Duodenal mucosa (tissue), 2 donors: ENCODE data around the gene SLC37A1.

Experiments
- H3K27ac ChIP-seq: one replicate; pipeline ENCODE4 v1.7.0; 2013; ENCODE audit warnings: low read depth, low read length
- H3K27me3 ChIP-seq, 2 donors: one replicate each; pipeline ENCODE4 v1.7.0; 2013; ENCODE audit warnings: low read length in 2 of 2, control low read depth in 1 of 2; ENCODE audit not compliant: insufficient read depth in 2 of 2, control insufficient read depth in 1 of 2
- H3K36me3 ChIP-seq, 2 donors: one replicate each; pipeline ENCODE4 v1.7.0; 2013; ENCODE audit warnings: low read length in 2 of 2, control low read depth in 1 of 2; ENCODE audit not compliant: insufficient read depth in 2 of 2, control insufficient read depth in 1 of 2
- H3K4me1 ChIP-seq, 2 donors: one replicate each; pipeline ENCODE4 v1.7.0; 2013; ENCODE audit warnings: low read length in 2 of 2, control low read depth in 1 of 2; ENCODE audit not compliant: insufficient read depth in 2 of 2, control insufficient read depth in 1 of 2
- H3K4me3 ChIP-seq, 2 donors: one replicate each; pipeline ENCODE4 v1.7.0; 2013; ENCODE audit warnings: low read length in 2 of 2, low read depth in 1 of 2
- H3K9ac ChIP-seq, 2 donors: one replicate each; pipeline ENCODE4 v1.7.0; 2013; ENCODE audit warnings: low read length in 2 of 2, low read depth in 1 of 2
- H3K9me3 ChIP-seq, 2 donors: one replicate each; pipeline ENCODE4 v1.7.0; 2013; ENCODE audit warnings: low read length in 2 of 2, control low read depth in 1 of 2; ENCODE audit not compliant: control insufficient read depth in 1 of 2

SLC37A1 gene

DNA sequence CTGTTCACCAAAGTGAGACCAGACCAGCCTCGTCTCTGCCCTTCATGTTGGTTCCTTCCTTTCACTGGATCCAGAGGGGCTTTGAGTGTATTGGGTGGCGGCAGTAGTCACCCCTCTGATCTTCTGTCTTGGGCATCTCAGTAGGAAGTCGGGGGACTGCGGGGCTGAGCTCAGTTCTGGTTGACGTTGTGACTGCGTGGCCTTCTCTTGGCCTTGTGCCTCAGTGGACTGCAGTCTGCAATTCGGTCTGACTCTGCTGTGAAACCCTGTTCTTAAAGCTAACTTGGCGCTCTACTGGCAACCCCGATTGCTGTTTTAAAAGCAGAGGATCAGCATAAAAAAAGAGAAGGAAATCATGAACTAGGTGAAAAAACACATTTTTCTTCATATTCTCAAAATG, 56.7 kb downstream of the SLC37A1 start:
- Histone ChIP-seq H3K27me3 (no peaks in the 10 kb centered on the region), H3K9ac (no peak overlapping the region), H3K4me1 (no peaks in the 10 kb centered on the region), H3K27ac (no peak overlapping the region), H3K36me3 (peaks cover 59 to 99% of the 10 kb centered on the region in 2 donors), H3K4me3 (no peak overlapping the region), H3K9me3 (no peaks in the 10 kb centered on the region)

DNA sequence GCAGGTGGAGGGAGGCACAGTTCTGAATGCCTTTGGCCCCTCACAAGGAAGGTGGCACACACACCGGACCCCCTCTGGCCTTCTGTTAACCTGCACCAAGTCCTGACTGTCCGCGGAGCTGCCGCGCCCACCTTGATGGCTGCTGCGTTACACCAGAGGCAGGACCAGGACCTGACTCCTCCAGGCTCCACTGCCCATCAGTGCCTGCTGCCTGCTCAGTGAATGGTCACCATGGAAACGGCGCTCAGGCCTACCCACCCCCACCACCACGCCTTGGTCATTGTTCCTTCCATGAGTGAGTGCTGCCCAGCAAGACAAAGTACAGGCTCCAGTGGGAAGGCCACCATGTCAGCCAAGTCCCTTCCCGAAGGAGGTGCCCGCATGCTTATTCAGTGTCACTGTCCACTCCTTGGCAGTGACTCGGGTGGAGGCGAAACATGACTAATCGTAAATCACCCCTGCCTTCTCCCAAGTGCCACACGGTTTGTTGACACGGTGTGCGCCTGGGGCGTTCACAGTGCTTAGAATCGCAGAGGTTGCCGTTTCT, 57.3 kb downstream of the SLC37A1 start:
- Histone ChIP-seq H3K36me3 (peaks cover 60 to 99% of the 10 kb centered on the region in 2 donors), H3K9me3 (peaks cover 0 to 3% of the 10 kb centered on the region in 2 donors), H3K4me3 (no peak overlapping the region), H3K27ac (no peak overlapping the region), H3K27me3 (no peaks in the 10 kb centered on the region), H3K9ac (no peak overlapping the region), H3K4me1 (no peaks in the 10 kb centered on the region)

GRCh38 chr21:42571391-42572150, 57.9 kb downstream of the SLC37A1 start:
- Histone ChIP-seq H3K27ac (no peak overlapping the region), H3K9me3 (peaks cover 2 to 5% of the 10 kb centered on the region in 2 donors), H3K36me3 (peaks cover 53 to 99% of the 10 kb centered on the region in 2 donors), H3K4me3 (no peak overlapping the region), H3K9ac (no peak overlapping the region), H3K4me1 (no peaks in the 10 kb centered on the region), H3K27me3 (no peaks in the 10 kb centered on the region)

DNA sequence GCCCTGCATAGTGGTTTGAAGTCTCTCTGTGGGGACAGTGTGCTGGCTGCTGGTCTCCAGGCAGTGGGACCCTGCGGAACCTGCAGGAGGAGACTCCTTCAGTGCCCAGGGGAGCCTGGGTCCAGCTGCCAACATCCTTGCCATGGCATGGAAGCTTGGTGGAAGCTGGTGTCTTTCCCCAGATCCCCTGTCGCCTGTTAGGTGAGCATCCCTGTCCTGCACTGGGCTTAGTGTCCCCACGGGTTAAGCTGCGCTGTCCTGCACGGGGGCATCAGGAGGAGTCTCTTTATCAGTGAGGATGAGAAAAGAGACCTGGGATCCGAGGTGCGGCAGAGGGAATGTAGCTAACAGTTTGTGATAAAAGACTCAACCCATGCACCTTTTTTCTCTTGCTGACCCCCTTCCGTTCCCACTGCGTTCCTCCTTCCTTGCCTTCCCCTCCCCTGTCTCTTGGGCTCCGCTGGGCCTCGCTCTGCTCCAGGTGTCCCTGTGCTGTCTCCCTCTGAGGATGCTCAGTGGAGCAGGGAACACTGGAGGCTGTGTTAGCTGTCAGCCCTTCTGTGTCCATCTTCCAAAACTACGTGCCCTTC, 59.3 kb downstream of the SLC37A1 start:
- no peak overlapping the region for H3K9ac ChIP-seq
- H3K27ac ChIP-seq, result no peak overlapping the region
- no peak overlapping the region for H3K4me3 ChIP-seq
- peaks cover 0 to 1% of the 10 kb centered on the region in 2 donors for H3K4me1 ChIP-seq
- H3K27me3 ChIP-seq, result no peaks in the 10 kb centered on the region
- peaks cover 2 to 5% of the 10 kb centered on the region in 2 donors for H3K9me3 ChIP-seq
- H3K36me3 ChIP-seq, result peaks cover 40 to 98% of the 10 kb centered on the region in 2 donors

DNA sequence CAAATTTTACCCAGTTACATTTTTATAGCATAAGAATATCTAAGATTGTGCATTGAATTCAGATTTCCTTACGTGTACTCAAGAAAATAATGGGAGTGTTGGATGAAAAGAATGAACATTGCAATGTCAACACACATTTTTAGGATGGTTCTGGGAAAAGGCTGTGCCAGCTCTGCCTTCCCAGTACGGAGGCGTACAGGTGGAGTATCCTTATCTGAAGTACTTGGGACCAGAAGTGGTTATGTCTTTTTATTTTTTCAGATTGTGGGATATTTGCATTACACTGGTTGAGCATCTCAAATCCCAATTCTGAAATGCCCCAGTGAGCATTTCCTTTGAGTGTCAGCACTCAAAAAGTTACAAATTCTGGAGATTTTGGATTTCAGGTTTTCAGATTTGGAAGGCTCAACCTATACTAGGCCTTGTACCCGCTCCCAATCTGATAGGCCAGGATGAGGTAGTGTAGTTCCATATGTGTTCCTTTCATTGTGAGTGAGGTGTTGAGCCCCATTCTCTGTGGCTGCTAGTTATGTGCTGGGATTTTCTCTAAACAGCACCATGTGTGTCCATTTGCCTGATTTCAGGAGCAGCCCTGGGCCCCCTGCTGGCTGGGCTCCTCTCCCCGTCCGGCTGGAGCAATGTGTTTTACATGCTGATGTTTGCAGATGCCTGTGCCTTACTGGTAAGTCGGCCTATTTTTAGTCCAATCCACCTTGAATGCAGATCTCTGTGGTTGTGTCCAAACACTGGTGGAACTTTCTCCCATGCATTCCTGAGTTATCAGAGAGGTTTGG, 60.8 kb downstream of the SLC37A1 start:
- Histone ChIP-seq H3K27ac (no peak overlapping the region), H3K4me3 (no peak overlapping the region), H3K27me3 (no peaks in the 10 kb centered on the region), H3K4me1 (peaks cover 0 to 3% of the 10 kb centered on the region in 2 donors), H3K36me3 (peaks cover 39 to 90% of the 10 kb centered on the region in 2 donors), H3K9me3 (peaks cover 2 to 5% of the 10 kb centered on the region in 2 donors), H3K9ac (no peak overlapping the region)

DNA sequence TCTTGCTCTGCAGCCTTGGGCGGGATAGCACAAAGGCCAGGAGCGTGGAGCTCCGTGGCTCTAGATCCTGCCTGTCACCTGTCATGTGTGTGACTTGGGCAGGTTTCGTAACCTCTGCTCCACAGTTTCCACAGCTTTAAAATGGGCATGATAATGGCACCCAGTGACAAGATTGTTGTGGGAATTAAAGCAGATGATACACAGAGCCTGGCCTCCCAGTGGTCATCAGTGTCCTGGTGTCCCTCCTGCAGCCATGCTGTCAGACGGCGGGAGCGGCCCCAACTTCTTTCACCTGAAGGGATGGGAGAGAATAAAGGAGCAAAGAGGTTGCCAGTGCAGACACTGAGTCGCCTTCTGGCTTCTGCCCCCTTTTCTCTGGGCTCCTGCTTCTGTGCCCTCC, 61.5 kb downstream of the SLC37A1 start:
- Histone ChIP-seq H3K9me3 (peaks cover 2 to 5% of the 10 kb centered on the region in 2 donors), H3K36me3 (peaks cover 39 to 84% of the 10 kb centered on the region in 2 donors), H3K9ac (no peak overlapping the region), H3K4me1 (peaks cover 0 to 3% of the 10 kb centered on the region in 2 donors), H3K27me3 (no peaks in the 10 kb centered on the region), H3K27ac (no peak overlapping the region), H3K4me3 (no peak overlapping the region)

DNA sequence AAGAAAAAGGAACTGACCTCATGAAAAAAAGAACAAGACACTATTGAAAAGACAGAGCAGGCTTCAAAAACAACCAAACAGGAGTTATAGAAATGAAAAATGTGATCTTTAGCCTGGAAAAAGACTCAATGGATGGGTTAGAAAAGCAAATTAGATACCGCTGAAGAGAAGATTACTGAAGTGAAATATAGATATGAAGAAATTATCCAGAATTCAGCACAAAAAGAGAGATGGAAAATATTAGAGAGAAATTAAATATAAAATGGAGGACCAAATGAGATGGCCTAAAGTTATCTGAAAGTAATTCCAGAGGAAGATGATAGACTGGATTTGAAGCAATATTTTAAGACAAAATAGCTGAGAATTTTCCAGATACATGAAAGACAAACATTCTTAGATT, 63.0 kb downstream of the SLC37A1 start:
- Histone ChIP-seq H3K9ac (no peak overlapping the region), H3K4me1 (peaks cover 0 to 3% of the 10 kb centered on the region in 2 donors), H3K27me3 (no peaks in the 10 kb centered on the region), H3K4me3 (no peak overlapping the region), H3K36me3 (peaks cover 33 to 78% of the 10 kb centered on the region in 2 donors), H3K9me3 (peaks cover 2 to 5% of the 10 kb centered on the region in 2 donors), H3K27ac (no peak overlapping the region)

- H3K9me3 ChIP-seq, result peaks cover 2 to 5% of the 10 kb centered on the region in 2 donors
- no peak overlapping the region for H3K9ac ChIP-seq
- H3K4me3 ChIP-seq, result no peak overlapping the region
- H3K27me3 ChIP-seq, result no peaks in the 10 kb centered on the region
- no peak overlapping the region for H3K27ac ChIP-seq
- peaks cover 0 to 3% of the 10 kb centered on the region in 2 donors for H3K4me1 ChIP-seq
- H3K36me3 ChIP-seq, result peaks cover 24 to 66% of the 10 kb centered on the region in 2 donors
These were observed 64.4 kb downstream of the SLC37A1 start for GRCh38 chr21:42578034-42578433.

- Histone ChIP-seq H3K4me1 (peaks cover 0 to 3% of the 10 kb centered on the region in 2 donors), H3K36me3 (peaks cover 24 to 57% of the 10 kb centered on the region in 2 donors), H3K27ac (no peak overlapping the region), H3K9me3 (peaks cover 2 to 5% of the 10 kb centered on the region in 2 donors), H3K27me3 (no peaks in the 10 kb centered on the region), H3K4me3 (no peak overlapping the region), H3K9ac (no peak overlapping the region)
These were observed 65.2 kb downstream of the SLC37A1 start for GRCh38 chr21:42578761-42579415.
